Tongue (tissue), 2 donors: ENCODE measurements around the gene BTBD8. TPM values are rescaled to one million over a fixed set of nuclear protein-coding genes. Genes with fewer than 3 reads are reported as not detected.
"Not testable (repeated sequence)": the region's sequence is repeated elsewhere in the genome, so short reads cannot be mapped to it uniquely, and the experiment has no call there.

Source experiments
- DNase-seq: peaks from one replicate; pipeline ENCODE4 v3.0.0-alpha.2; 2015
- total RNA-seq: library from RNA; depleted of rRNA; stranded (reverse); fragments of >200 nt; gene quantifications from one replicate; pipeline ENCODE4 v1.2.3, GENCODE V29; 2014

Gene BTBD8
- 8.1 TPM for total RNA-seq

DNA sequence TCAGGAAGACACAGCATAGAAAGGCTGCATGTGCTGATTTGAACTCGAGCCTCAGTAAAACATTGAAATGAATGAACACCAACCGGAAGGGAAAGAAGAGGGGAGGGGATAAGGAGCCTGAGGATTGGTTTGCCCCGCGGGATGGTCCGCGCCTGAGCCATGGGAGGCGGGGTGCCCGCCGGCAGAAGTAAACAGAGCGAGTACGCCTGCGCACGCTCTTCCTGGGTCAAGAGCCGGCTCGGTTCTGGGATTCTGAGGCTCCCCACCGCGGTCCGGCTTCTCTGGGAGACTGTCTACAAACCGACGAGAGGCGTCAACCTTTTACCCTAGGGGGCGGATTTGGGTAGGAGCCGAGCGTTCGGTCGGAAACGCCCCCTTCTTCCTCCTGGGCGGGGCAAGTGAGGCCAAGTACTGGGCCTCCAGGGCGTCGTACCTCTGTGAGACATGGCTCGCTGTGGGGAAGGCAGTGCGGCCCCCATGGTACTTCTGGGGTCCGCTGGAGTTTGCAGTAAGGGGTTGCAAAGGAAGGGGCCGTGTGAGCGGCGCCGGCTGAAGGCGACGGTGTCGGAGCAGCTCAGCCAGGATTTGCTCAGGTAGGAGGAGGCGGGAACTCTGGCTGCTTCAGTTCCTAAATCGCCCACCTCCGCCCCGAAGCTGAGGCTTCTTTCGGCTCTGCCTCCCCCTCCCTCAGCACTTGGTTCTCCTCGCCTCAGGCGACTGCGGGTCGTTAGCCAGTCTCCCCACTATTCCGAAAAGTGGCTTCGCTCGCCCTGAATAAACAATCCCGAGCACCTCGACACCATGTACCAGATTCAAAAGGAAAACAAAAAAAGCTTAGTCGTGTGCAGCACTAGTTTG lies at the start of gene BTBD8:
BTBD8 (plus strand) TSS at position 218 of the 858 bp plus-strand sequence; CDS start at position 445, 227 bp downstream.
- peak; percentile 80 for DNase-seq

GRCh38 chr1:92030656-92031107 lies 49.5 kb upstream of the BTBD8 start:
- no peak for DNase-seq

DNA sequence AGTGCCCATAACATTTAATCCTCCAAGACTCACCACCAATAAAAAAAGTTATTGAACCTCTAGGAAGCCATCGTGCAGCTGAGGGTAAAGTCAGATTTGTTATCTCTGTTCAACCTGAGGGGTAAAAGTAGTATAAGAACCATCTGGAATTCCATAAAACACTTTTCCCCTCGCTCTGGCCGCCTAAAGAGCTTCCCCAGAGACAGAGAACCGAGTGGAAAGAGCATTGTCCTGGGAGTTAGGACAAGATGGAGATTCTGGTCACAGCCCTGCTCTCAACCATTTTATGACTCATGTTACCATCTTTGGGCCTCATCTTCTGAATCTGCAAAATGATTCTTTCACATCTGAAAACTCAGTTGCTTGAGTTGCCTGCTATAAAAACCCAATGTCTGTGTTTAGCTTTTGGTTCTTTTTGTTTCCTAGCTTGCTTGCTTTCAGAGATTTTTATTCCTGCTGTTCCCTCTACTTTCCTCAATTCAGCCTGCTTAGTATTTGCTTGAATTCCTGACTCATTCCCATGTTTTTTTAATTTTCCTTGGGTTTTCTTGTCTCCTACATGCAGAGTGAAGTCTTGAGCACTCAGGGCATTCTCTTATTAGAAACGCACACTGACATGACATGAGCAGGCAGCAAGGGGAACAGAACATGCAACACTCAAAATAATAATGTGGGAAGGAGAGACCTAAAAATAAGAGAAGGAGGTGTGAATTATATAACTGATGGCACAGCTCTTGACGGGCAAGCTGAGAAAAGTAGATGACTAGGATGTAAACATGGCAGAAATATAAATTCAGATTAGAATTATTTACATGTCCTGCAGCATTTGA lies 48.6 kb upstream of the BTBD8 start:
- DNase-seq, result no peak

GRCh38 chr1:92037400-92037799 lies 42.7 kb upstream of the BTBD8 start:
- DNase-seq, result no peak

GRCh38 chr1:92038695-92039346 lies 41.3 kb upstream of the BTBD8 start:
- DNase-seq, result no peak

- no peak for DNase-seq
Measured at GRCh38 chr1:92040971-92041370, 39.2 kb upstream of the BTBD8 start.

- DNase-seq, result no peak
Measured at GRCh38 chr1:92043621-92044020, 36.5 kb upstream of the BTBD8 start.

- no peak for DNase-seq
Measured at GRCh38 chr1:92045766-92046495, 34.2 kb upstream of the BTBD8 start.

- DNase-seq, result no peak
Measured at GRCh38 chr1:92051948-92052347, 28.2 kb upstream of the BTBD8 start.

- no peak for DNase-seq
Measured at GRCh38 chr1:92065042-92065441, 15.1 kb upstream of the BTBD8 start.

DNA sequence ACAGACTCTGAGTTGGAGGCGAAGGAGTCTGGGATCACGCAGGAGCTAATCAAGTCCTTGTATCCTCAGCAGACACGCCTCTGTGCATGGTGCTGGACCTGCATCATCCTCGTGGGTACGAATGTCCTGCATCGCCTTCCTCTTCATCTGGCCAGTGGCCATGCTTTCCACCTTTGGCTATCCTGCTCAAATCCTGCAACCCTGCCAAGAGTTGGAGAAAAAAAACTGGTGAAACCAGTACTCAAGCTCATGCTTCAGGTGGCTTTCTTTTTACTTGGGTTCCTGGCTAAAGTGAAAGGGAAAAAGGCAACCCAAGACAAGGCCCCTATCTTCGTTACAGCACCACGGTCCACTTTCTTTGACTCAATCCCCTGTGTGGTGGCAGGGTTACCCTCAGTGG lies 13.8 kb upstream of the BTBD8 start:
- no peak for DNase-seq

GRCh38 chr1:92070892-92071291 lies 9.3 kb upstream of the BTBD8 start:
- no peak for DNase-seq

DNA sequence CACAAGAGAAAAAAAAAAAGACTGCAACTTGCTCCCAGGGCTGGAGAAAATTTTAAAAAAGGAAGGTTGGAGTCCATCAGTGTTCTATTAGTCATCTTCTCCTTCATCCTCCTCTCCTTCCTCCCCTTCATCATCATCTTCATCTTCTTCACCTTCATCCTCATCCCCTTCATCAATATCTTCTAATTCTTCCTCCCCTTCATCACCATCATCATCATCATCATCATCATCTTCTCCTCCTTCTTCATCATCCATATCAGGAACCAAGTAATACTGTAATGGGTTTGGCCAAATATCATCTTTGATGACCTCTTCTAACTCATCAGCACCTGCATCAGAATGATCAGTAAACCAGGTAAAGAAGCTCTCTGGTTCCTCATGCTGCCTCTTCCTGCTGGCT lies 5.7 kb upstream of the BTBD8 start:
- not testable (repeated sequence) for DNase-seq

GRCh38 chr1:92075311-92075710 lies 4.8 kb upstream of the BTBD8 start, which contains the start of gene SETSIP:
Gene SETSIP (minus strand): TSS chr1:92075411. CDS start chr1:92075411, 0 bp downstream.
- DNase-seq, result no peak

DNA sequence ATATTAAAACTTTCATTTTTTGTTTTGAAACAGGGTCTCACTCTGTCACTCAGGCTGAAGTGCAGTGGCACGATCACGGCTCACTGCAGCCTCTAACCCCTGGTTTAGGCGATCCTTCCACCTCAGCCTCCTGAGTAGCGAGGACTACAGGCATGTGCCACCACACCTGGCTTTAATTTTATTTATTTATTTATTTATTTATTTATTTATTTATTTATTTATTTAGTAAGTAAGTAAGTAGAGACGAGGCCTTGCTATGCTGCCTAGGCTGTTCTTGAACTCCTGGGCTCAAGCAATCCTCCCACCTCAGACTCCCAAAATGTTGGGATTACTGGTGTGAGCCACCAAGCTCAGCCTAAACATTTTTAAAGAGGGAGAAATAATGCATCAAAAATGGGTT lies 3.8 kb upstream of the BTBD8 start:
- DNase-seq, result no peak

- not testable (repeated sequence) for DNase-seq
Measured at GRCh38 chr1:92078077-92078476, 2.1 kb upstream of the BTBD8 start.

GRCh38 chr1:92079441-92079840 lies 704 bp upstream of the BTBD8 start:
- no peak for DNase-seq

DNA sequence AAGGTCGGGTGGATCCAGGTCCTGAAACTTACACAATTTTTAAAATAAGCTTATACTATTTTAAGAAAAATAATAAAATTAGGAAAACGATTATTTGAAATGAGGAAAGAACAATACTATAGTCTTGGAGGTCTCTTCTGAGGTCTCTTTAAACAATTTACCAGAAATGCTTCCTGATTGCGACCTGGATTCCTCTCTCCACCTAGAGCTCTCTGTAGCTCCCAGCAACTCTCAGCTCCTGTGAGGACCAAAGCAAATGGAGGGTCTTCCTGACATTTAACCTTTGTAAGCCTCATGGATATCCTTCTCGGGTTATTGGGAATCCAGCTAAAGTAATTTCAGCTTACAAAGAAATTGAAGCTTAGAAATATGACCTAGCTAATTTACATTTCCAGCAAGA lies 886 bp downstream of the BTBD8 start:
- DNase-seq, result no peak

- DNase-seq, result no peak
Measured at GRCh38 chr1:92084651-92085050, 4.5 kb downstream of the BTBD8 start.

- DNase-seq, result no peak
Measured at GRCh38 chr1:92085727-92086126, 5.6 kb downstream of the BTBD8 start.

DNA sequence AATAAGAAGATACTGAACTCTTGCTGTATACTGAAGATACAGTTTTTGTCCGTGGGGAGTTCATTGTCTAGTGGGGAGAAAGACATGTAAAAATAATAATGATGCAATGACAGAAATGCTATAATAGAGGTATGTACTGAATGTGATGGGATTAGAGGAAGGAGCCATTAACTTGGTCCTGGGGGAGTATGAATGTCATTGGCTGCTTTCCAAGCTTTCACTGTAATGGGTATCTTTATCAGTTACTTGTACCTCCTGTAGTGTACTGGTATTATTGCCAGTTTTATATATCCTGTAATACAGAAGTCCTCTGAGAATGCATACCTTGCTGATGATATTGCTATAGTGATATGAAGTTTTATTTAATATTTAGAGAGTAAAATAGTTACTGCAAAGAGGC lies 7.4 kb downstream of the BTBD8 start:
- DNase-seq, result no peak

GRCh38 chr1:92091625-92092024 lies 11.5 kb downstream of the BTBD8 start:
- no peak for DNase-seq
